PFSK-1 (cell line): Measurements from ENCODE around the gene FAM237A.

Experiments
- SIN3A ChIP-seq: IDR thresholded peaks from 2 replicates; pipeline ENCODE4 v1.6.1; 2012; ENCODE audit warnings: mild to moderate bottlenecking, low read length, moderate library complexity, borderline replicate concordance; ENCODE audit not compliant: insufficient read depth
- TF ChIP-seq, protein P1 (sequence below), 2 experiments: IDR thresholded peaks; 2 replicates each; pipeline versions ENCODE4 v1.6.1 to v1.8.0; 2011 to 2012; ENCODE audit warnings: low read depth in 2 of 2, low read length in 2 of 2, control low read depth in 1 of 2, inconsistent platforms in 1 of 2, mild to moderate bottlenecking in 1 of 2, moderate library complexity in 1 of 2; ENCODE audit not compliant: insufficient read depth in 1 of 2

DNA sequence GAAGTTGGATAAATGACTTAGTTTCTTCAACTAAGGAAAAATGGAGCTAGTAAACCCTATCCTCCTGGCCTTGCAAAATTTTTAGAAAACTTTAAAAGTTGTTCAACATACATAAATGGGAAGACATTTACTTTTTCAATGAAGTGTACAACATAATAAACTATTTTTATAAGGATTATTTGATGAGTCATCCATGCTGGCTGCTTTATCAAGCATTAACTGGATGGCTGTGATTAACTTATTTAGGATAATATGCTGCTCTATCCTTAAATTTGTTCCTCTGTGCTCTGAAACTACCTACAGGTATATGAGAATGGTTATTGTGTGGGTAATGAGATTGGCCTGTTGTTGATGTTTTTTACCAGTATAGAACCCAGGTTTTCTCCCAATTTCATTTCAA lies 54.6 kb downstream of the FAM237A start:
- TF ChIP-seq SIN3A: no peak
- TF ChIP-seq, protein P1, sequence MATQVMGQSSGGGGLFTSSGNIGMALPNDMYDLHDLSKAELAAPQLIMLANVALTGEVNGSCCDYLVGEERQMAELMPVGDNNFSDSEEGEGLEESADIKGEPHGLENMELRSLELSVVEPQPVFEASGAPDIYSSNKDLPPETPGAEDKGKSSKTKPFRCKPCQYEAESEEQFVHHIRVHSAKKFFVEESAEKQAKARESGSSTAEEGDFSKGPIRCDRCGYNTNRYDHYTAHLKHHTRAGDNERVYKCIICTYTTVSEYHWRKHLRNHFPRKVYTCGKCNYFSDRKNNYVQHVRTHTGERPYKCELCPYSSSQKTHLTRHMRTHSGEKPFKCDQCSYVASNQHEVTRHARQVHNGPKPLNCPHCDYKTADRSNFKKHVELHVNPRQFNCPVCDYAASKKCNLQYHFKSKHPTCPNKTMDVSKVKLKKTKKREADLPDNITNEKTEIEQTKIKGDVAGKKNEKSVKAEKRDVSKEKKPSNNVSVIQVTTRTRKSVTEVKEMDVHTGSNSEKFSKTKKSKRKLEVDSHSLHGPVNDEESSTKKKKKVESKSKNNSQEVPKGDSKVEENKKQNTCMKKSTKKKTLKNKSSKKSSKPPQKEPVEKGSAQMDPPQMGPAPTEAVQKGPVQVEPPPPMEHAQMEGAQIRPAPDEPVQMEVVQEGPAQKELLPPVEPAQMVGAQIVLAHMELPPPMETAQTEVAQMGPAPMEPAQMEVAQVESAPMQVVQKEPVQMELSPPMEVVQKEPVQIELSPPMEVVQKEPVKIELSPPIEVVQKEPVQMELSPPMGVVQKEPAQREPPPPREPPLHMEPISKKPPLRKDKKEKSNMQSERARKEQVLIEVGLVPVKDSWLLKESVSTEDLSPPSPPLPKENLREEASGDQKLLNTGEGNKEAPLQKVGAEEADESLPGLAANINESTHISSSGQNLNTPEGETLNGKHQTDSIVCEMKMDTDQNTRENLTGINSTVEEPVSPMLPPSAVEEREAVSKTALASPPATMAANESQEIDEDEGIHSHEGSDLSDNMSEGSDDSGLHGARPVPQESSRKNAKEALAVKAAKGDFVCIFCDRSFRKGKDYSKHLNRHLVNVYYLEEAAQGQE (IDR thresholded peaks at IDR 0.05; ENCODE audit: insufficient read depth in 1 of 2, low read depth in 2 of 2, low read length in 2 of 2): no peak
